Measurements from ENCODE around the gene SPATA16.
"Not testable (repeated sequence)": the region's sequence is repeated elsewhere in the genome, so short reads cannot be mapped to it uniquely, and the experiment has no call there.

SPATA16 gene

GRCh38 chr3:172931746-172932285 is 209.2 kb downstream of the SPATA16 start:
- no peak for DNase-seq

- no peak for DNase-seq
Observed at GRCh38 chr3:172929451-172929850, 211.6 kb downstream of the SPATA16 start.

- no peak for DNase-seq
Observed at GRCh38 chr3:172924546-172924945, 216.5 kb downstream of the SPATA16 start.

GRCh38 chr3:172919297-172919683 is 221.7 kb downstream of the SPATA16 start:
- DNase-seq: no peak

- no peak for DNase-seq
Observed at GRCh38 chr3:172918568-172919296, 222.3 kb downstream of the SPATA16 start.

GRCh38 chr3:172918165-172918564 is 222.9 kb downstream of the SPATA16 start:
- no peak for DNase-seq

GRCh38 chr3:172915911-172916514 is 225.0 kb downstream of the SPATA16 start:
- DNase-seq: no peak

GRCh38 chr3:172914854-172915253 is 226.2 kb downstream of the SPATA16 start:
- no peak for DNase-seq

GRCh38 chr3:172913911-172914655 is 227.0 kb downstream of the SPATA16 start:
- DNase-seq: no peak

GRCh38 chr3:172911142-172911541 is 229.9 kb downstream of the SPATA16 start:
- no peak for DNase-seq

GRCh38 chr3:172908771-172909270 is 232.2 kb downstream of the SPATA16 start:
- DNase-seq: no peak

- no peak for DNase-seq
Observed at GRCh38 chr3:172905451-172905850, 235.6 kb downstream of the SPATA16 start.

GRCh38 chr3:172904711-172905373 is 236.2 kb downstream of the SPATA16 start:
- DNase-seq: no peak

GRCh38 chr3:172903642-172904320 is 237.3 kb downstream of the SPATA16 start:
- DNase-seq: no peak

GRCh38 chr3:172892158-172892557 is 248.9 kb downstream of the SPATA16 start:
- no peak for DNase-seq

GRCh38 chr3:172885704-172886103 is 255.3 kb downstream of the SPATA16 start:
- no peak for DNase-seq

GRCh38 chr3:172882563-172882962 is 258.5 kb downstream of the SPATA16 start:
- no peak for DNase-seq

- DNase-seq: not testable (repeated sequence)
Observed at GRCh38 chr3:172879381-172879780, 261.7 kb downstream of the SPATA16 start.

GRCh38 chr3:172877011-172877410 is 264.0 kb downstream of the SPATA16 start:
- DNase-seq: no peak

- no peak for DNase-seq
Observed at GRCh38 chr3:172876297-172876696, 264.7 kb downstream of the SPATA16 start.

- no peak for DNase-seq
Observed at GRCh38 chr3:172875039-172875438, 266.0 kb downstream of the SPATA16 start.

- no peak for DNase-seq
Observed at GRCh38 chr3:172869784-172870518, 271.1 kb downstream of the SPATA16 start.

Measured in NCI-H510A (cell line).